ENCODE results near the gene SFXN5. TPM values are rescaled to one million over a fixed set of nuclear protein-coding genes. Genes with fewer than 3 reads are reported as not detected.

The SFXN5 gene
- total RNA-seq, 6 experiments from 2014 or later: 33.1 to 73.4 (median 56.6) TPM

DNA sequence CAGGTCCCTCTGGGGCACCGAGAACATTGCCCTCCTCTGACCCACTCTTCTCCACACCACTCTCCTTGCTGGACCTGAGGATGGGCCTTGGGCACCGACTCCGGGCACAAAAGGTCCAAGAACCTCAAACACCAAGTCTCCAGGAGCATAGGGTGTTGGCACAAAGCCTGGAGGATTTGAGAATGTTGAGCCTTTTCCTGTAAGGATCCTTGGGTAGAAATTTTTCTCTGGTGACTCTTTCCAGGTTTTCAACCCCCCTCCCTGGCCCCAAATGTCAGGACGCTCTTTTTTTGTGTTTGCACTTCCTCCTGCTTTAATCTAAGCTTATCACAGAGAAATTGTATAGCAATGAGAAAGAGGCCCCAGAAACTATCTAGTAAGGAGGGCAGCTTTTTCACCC, 175.1 kb downstream of the SFXN5 start:
- H3K9me3 ChIP-seq: no peaks in the 10 kb centered on the region
- 56% methylated on average over 1 of the region's 4 CpGs for WGBS (ENCODE audit: insufficient coverage, low coverage, low lambda C conversion rate, missing lambda C conversion rate)
- H3K4me1 ChIP-seq: no peaks in the 10 kb centered on the region
- peaks cover 0 to 9% (median 2%) of the 10 kb centered on the region in 4 donors for H3K36me3 ChIP-seq
- H3K4me3 ChIP-seq: no peak overlapping the region
- TF ChIP-seq POLR2A (IDR thresholded peaks at IDR 0.05): no peak
- TF ChIP-seq, protein P1, sequence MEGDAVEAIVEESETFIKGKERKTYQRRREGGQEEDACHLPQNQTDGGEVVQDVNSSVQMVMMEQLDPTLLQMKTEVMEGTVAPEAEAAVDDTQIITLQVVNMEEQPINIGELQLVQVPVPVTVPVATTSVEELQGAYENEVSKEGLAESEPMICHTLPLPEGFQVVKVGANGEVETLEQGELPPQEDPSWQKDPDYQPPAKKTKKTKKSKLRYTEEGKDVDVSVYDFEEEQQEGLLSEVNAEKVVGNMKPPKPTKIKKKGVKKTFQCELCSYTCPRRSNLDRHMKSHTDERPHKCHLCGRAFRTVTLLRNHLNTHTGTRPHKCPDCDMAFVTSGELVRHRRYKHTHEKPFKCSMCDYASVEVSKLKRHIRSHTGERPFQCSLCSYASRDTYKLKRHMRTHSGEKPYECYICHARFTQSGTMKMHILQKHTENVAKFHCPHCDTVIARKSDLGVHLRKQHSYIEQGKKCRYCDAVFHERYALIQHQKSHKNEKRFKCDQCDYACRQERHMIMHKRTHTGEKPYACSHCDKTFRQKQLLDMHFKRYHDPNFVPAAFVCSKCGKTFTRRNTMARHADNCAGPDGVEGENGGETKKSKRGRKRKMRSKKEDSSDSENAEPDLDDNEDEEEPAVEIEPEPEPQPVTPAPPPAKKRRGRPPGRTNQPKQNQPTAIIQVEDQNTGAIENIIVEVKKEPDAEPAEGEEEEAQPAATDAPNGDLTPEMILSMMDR (IDR thresholded peaks at IDR 0.05): no peak
- H3K27ac ChIP-seq: no peak overlapping the region
- H3K27me3 ChIP-seq: no peaks in the 10 kb centered on the region
- ATAC-seq (no peak), DNase-seq (no peak)
- intact Hi-C loops (cut with DNase I): loop anchor here (10.0 kb wide), 2 partner anchors 188 to 278 kb away; no protein-coding TSS in a partner anchor

DNA sequence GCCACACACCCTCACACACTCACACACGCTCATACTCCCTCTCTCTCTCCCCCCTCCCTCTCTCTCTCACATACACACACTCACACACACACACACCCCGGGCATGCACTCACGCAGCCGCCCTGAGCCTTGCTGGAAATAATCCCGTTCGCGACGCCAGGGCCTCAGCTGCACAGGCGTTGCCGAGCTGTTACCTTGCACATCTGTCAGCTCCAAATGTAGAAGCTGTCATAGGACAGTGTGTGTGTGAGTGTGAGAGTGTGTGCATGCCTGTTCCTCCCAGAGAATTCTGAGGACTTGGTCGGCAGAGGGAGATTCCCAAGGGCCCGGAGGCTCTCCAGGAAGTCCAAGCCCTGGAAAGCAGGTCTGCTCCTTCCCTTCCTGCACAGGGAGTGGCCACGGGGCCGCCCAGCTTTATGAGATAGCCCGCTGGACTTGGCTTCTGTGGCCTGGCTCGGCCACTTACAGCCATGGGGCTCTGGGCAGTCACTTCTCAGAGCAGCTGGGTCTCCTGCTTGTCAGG, 175.7 kb downstream of the SFXN5 start:
- H3K4me3 ChIP-seq: no peak overlapping the region
- H3K9me3 ChIP-seq: no peaks in the 10 kb centered on the region
- no peak for DNase-seq

DNA sequence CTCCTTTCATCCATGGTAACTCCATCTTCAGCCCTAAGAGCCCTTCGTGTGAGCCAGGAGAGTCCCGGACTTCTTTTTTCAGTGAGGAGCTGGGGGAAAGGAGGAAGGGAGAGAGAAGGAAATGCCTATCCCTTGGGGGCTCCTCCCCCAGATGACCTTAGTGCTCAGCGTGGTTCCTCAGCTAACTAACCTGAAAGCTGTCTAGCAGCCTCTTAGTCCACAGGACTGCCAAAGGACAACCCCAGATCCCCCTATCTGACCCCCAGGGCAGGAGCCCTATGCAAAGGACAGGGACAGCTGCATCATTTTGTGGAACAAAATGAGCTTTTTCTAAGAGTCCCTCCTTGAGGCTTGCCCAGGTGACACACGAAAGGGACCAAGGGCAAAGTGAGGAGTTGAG, 176.4 kb downstream of the SFXN5 start:
- intact Hi-C loops (cut with DNase I): loop anchor here (10.0 kb wide), 2 partner anchors 190 to 280 kb away; no protein-coding TSS in a partner anchor
- Histone ChIP-seq H3K27me3 (no peaks in the 10 kb centered on the region), H3K36me3 (peaks cover 0 to 14% (median 4%) of the 10 kb centered on the region in 4 donors), H3K27ac (no peak overlapping the region), H3K4me1 (no peaks in the 10 kb centered on the region), H3K9me3 (no peaks in the 10 kb centered on the region), H3K4me3 (no peak overlapping the region)
- TF ChIP-seq POLR2A (IDR thresholded peaks at IDR 0.05): no peak
- TF ChIP-seq, protein P1 (IDR thresholded peaks at IDR 0.05): no peak
- DNase-seq (no peak), ATAC-seq (no peak)
- WGBS (ENCODE audit: insufficient coverage, low coverage, low lambda C conversion rate, missing lambda C conversion rate): 13% methylated on average over 4 of the region's 4 CpGs

More for the DNA sequence above, 175.7 kb downstream of the SFXN5 start:
- Histone ChIP-seq H3K27me3 (no peaks in the 10 kb centered on the region), H3K27ac (no peak overlapping the region), H3K4me1 (no peaks in the 10 kb centered on the region), H3K36me3 (peaks cover 0 to 14% (median 4%) of the 10 kb centered on the region in 4 donors)
- peak in 2 of 4 donors; percentile 4 to 7 for ATAC-seq
- TF ChIP-seq, protein P1 (IDR thresholded peaks at IDR 0.05): no peak
- TF ChIP-seq POLR2A (IDR thresholded peaks at IDR 0.05): no peak
- WGBS (ENCODE audit: insufficient coverage, low coverage, low lambda C conversion rate, missing lambda C conversion rate): 37% methylated on average over 5 of the region's 16 CpGs
- intact Hi-C loops (cut with DNase I): loop anchor here (10.0 kb wide), 2 partner anchors 189 to 279 kb away; no protein-coding TSS in a partner anchor

DNA sequence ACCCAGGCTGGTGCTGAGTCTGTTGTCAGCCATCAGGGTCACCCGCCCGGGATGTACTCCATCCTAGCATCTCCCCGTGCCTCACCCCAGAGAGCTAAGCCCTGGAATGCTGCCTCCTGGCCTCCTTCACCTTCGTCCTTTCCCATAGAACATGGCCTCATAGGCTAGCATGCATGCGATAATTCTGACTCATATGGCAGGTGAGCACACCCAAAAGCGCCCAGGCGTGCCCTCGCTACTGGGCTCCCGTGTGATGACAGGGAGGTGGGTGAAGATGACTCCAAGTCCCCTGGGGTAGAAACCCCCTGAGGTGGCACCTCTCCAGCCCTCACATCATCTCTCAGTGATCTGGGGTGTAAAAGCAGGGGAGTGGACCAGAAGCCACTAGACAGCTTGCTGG, 177.0 kb downstream of the SFXN5 start:
- Histone ChIP-seq H3K4me3 (no peak overlapping the region), H3K4me1 (peaks cover 0 to 6% (median 2%) of the 10 kb centered on the region in 4 donors), H3K36me3 (peaks cover 0 to 14% (median 4%) of the 10 kb centered on the region in 4 donors), H3K27ac (no peak overlapping the region), H3K9me3 (no peaks in the 10 kb centered on the region), H3K27me3 (no peaks in the 10 kb centered on the region)
- ATAC-seq (no peak), DNase-seq (no peak)
- no peak for TF ChIP-seq POLR2A (IDR thresholded peaks at IDR 0.05)
- TF ChIP-seq, protein P1 (IDR thresholded peaks at IDR 0.05): no peak
- WGBS (ENCODE audit: insufficient coverage, low coverage, low lambda C conversion rate, missing lambda C conversion rate): 60% methylated on average over 1 of the region's 9 CpGs
- intact Hi-C loops (cut with DNase I): loop anchor here (10.0 kb wide), 2 partner anchors 190 to 280 kb away; no protein-coding TSS in a partner anchor

All from right lobe of liver (tissue), 6 donors.